HL-60 (cell line): ENCODE results near the gene PTPRK.

ENCODE experiments used
- DNase-seq, 2 experiments: peaks; one replicate each; pipeline ENCODE4 v3.0.0-alpha.2; 2010 to 2020; ENCODE audit warnings: low read depth in 1 of 2, low spot score in 1 of 2
- H3K27ac ChIP-seq: fragments of 250-450 bp; sonication (Bioruptor Pico); replicated peaks from 2 replicates; pipeline ENCODE4 v1.5.1; 2020; ENCODE audit warnings: mild to moderate bottlenecking, moderate library complexity
- H3K27me3 ChIP-seq: fragments of 250-450 bp; sonication (Bioruptor Pico); 2 replicates; pipeline ENCODE4 v1.5.1; 2021; ENCODE audit warnings: mild to moderate bottlenecking, moderate library complexity; ENCODE audit not compliant: insufficient read depth, poor library complexity, severe bottlenecking
- H3K4me3 ChIP-seq: replicated peaks from 2 replicates; pipeline ENCODE4 v1.5.1; 2011; ENCODE audit warnings: mild to moderate bottlenecking, control low read depth, low read length; ENCODE audit not compliant: insufficient read depth
- GABPA ChIP-seq: IDR thresholded peaks from 2 replicates; pipeline ENCODE4 v1.6.1; 2012; ENCODE audit warnings: low read depth
- POLR2AphosphoS5 ChIP-seq: IDR thresholded peaks from 2 replicates; pipeline ENCODE4 v1.6.1; 2012; ENCODE audit warnings: low read depth
- SPI1 ChIP-seq: IDR thresholded peaks from 2 replicates; pipeline ENCODE4 v1.6.1; 2012; ENCODE audit warnings: low read depth, mild to moderate bottlenecking, borderline replicate concordance
- TF ChIP-seq, protein P1 (sequence below): IDR thresholded peaks from 2 replicates; pipeline ENCODE4 v1.6.1; 2012; ENCODE audit warnings: low read depth; ENCODE audit not compliant: insufficient replicate concordance
- TF ChIP-seq, protein P2 (sequence below): IDR thresholded peaks from one replicate; pipeline ENCODE4 v1.5.1; 2011; ENCODE audit warnings: low read length, control low read depth, inconsistent platforms; ENCODE audit not compliant: insufficient read depth

Gene PTPRK

DNA sequence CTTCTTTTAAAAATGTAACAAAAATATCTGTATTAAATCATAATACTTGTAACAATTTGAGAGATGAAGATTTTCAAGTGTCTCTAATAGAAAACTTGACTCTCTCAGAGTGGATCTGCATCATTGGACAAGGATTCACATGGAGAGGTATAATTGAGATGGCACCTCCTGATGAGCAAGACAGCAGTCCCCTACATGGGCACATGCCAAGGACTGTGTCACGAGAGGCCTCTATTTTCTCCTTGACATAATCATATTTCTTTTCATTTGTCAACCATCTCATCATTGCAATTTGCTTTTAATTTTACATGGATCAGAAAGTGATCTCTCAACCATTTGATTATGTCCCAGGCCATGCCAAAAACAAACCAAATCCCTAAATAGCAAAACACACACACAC, 412.7 kb downstream of the PTPRK start:
- no peak for DNase-seq
- no peak overlapping the region for H3K4me3 ChIP-seq
- TF ChIP-seq, protein P1, sequence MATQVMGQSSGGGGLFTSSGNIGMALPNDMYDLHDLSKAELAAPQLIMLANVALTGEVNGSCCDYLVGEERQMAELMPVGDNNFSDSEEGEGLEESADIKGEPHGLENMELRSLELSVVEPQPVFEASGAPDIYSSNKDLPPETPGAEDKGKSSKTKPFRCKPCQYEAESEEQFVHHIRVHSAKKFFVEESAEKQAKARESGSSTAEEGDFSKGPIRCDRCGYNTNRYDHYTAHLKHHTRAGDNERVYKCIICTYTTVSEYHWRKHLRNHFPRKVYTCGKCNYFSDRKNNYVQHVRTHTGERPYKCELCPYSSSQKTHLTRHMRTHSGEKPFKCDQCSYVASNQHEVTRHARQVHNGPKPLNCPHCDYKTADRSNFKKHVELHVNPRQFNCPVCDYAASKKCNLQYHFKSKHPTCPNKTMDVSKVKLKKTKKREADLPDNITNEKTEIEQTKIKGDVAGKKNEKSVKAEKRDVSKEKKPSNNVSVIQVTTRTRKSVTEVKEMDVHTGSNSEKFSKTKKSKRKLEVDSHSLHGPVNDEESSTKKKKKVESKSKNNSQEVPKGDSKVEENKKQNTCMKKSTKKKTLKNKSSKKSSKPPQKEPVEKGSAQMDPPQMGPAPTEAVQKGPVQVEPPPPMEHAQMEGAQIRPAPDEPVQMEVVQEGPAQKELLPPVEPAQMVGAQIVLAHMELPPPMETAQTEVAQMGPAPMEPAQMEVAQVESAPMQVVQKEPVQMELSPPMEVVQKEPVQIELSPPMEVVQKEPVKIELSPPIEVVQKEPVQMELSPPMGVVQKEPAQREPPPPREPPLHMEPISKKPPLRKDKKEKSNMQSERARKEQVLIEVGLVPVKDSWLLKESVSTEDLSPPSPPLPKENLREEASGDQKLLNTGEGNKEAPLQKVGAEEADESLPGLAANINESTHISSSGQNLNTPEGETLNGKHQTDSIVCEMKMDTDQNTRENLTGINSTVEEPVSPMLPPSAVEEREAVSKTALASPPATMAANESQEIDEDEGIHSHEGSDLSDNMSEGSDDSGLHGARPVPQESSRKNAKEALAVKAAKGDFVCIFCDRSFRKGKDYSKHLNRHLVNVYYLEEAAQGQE: no peak
- TF ChIP-seq GABPA (no peak), POLR2AphosphoS5 (no peak), SPI1 (no peak)
- TF ChIP-seq, protein P2, sequence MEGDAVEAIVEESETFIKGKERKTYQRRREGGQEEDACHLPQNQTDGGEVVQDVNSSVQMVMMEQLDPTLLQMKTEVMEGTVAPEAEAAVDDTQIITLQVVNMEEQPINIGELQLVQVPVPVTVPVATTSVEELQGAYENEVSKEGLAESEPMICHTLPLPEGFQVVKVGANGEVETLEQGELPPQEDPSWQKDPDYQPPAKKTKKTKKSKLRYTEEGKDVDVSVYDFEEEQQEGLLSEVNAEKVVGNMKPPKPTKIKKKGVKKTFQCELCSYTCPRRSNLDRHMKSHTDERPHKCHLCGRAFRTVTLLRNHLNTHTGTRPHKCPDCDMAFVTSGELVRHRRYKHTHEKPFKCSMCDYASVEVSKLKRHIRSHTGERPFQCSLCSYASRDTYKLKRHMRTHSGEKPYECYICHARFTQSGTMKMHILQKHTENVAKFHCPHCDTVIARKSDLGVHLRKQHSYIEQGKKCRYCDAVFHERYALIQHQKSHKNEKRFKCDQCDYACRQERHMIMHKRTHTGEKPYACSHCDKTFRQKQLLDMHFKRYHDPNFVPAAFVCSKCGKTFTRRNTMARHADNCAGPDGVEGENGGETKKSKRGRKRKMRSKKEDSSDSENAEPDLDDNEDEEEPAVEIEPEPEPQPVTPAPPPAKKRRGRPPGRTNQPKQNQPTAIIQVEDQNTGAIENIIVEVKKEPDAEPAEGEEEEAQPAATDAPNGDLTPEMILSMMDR: no peak
- no peaks in the 10 kb centered on the region for H3K27me3 ChIP-seq
- H3K27ac ChIP-seq: no peak overlapping the region

DNA sequence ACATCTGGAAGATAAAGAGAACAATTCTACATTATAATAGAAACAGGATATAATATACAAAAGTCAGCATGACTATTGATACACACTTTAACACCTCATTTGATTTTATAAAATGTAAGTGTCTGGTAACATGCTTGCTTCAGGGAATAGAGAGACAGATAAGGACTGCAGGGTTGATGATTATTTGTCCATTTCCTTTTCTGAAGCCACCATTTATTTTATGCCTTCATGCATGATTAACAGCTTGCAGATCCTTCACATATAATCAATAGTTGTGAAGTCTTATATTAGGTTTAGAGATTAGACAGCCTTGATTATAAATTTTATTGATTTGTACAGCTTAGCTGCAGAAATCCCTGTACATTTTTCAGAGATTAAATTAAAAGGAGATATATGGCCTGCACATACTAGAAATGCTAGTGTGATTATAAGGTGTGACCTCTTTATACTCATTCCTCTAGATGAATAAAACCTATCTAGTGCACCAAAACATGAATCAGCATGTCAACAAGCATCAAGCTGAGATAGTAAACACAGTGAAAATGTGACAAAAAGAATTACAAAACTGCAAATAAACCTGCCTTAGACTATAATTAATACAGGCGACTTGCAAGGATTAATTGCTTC, 420.7 kb downstream of the PTPRK start:
- Histone ChIP-seq H3K4me3 (no peak overlapping the region), H3K27ac (no peak overlapping the region), H3K27me3 (no peaks in the 10 kb centered on the region)
- TF ChIP-seq GABPA: no peak
- TF ChIP-seq, protein P1: no peak
- TF ChIP-seq POLR2AphosphoS5: no peak
- TF ChIP-seq, protein P2: no peak
- TF ChIP-seq SPI1: no peak
- DNase-seq: no peak

DNA sequence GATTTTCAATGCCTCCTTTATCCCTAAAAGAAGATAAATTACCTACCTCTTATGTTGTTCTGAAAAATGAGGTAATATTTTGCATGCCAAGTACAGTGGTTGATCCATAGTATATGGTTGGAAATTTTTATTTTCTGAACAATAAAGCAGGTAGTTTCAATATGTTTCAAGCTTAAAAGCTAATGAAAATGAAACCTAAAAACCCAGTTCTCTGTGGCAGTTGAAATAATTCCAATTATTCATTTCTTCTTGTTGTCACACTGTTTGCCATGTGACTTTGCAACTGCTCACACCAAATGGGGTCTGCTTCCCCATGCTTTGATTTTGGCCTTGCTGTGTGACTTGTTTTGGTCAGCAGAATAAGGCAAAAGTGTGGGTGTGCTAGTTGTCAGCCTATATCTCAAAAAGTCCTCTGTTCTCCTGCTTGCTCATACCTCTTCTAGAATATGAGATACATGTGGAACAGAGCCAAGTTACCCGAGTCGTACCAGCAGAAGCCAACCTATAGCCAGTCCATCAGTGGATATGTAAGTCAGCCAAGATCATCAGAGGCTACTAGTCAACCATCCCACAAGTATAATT, 422.3 kb downstream of the PTPRK start:
- Histone ChIP-seq H3K4me3 (no peak overlapping the region), H3K27me3 (no peaks in the 10 kb centered on the region), H3K27ac (no peak overlapping the region)
- DNase-seq: no peak
- TF ChIP-seq, protein P1: no peak
- no peak for TF ChIP-seq POLR2AphosphoS5
- TF ChIP-seq, protein P2: no peak
- TF ChIP-seq GABPA: no peak
- no peak for TF ChIP-seq SPI1
